Duodenal mucosa (tissue), 2 donors: Measurements from ENCODE around the gene CYP1A2.
A peak's percentile ranks its signal among the peaks of the same experiment; 100 is the strongest.

Experiments
- H3K27ac ChIP-seq: one replicate; pipeline ENCODE4 v1.7.0; 2013; ENCODE audit warnings: low read depth, low read length
- H3K27me3 ChIP-seq, 2 donors: one replicate each; pipeline ENCODE4 v1.7.0; 2013; ENCODE audit warnings: low read length in 2 of 2, control low read depth in 1 of 2; ENCODE audit not compliant: insufficient read depth in 2 of 2, control insufficient read depth in 1 of 2
- H3K36me3 ChIP-seq, 2 donors: one replicate each; pipeline ENCODE4 v1.7.0; 2013; ENCODE audit warnings: low read length in 2 of 2, control low read depth in 1 of 2; ENCODE audit not compliant: insufficient read depth in 2 of 2, control insufficient read depth in 1 of 2
- H3K4me1 ChIP-seq, 2 donors: one replicate each; pipeline ENCODE4 v1.7.0; 2013; ENCODE audit warnings: low read length in 2 of 2, control low read depth in 1 of 2; ENCODE audit not compliant: insufficient read depth in 2 of 2, control insufficient read depth in 1 of 2
- H3K4me3 ChIP-seq, 2 donors: one replicate each; pipeline ENCODE4 v1.7.0; 2013; ENCODE audit warnings: low read length in 2 of 2, low read depth in 1 of 2
- H3K9ac ChIP-seq, 2 donors: one replicate each; pipeline ENCODE4 v1.7.0; 2013; ENCODE audit warnings: low read length in 2 of 2, low read depth in 1 of 2
- H3K9me3 ChIP-seq, 2 donors: one replicate each; pipeline ENCODE4 v1.7.0; 2013; ENCODE audit warnings: low read length in 2 of 2, control low read depth in 1 of 2; ENCODE audit not compliant: control insufficient read depth in 1 of 2

CYP1A2 gene

DNA sequence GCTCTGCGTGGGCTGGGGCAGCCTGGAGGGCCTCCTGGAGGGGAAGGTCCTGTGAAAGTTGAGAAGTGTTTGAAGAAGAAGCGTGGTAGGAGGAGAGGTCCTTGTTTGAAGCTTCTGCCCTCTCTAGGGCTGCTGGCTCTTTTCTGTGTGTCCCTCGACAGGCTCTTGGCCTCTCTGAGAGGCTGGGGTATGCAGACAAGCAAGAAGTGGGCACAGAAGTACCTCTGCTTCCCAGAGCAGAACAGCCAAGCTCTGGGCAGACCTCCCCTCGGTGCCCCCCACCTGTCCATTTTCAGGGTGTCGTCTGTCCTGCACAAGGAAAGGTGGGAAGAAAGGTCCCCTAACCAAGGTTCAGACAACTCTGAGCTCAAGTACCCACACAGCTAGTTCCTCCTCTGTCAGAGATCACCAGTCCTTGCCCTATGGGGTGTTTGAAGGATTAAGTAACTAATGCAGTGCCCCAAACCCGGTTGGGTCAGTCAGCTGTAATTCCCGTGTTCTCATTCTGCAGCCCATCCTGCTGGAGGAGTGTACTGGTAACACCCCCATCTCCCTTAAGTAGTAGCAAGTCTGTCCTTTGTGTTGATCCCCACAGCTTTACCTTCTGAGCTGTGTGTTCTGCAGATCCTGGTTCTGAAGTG is 39.5 kb downstream of the CYP1A2 start:
- H3K9ac ChIP-seq, result peak overlapping the region; percentile 22 to 71
- no peaks in the 10 kb centered on the region for H3K9me3 ChIP-seq
- peaks cover 4 to 17% of the 10 kb centered on the region in 2 donors for H3K36me3 ChIP-seq
- peaks cover 95 to 99% of the 10 kb centered on the region in 2 donors for H3K4me1 ChIP-seq
- peak overlapping the region; percentile 45 for H3K27ac ChIP-seq
- no peaks in the 10 kb centered on the region for H3K27me3 ChIP-seq
- peak overlapping the region; percentile 57 to 67 for H3K4me3 ChIP-seq

GRCh38 chr15:74788683-74789151 is 40.1 kb downstream of the CYP1A2 start:
- H3K9me3 ChIP-seq, result no peaks in the 10 kb centered on the region
- no peaks in the 10 kb centered on the region for H3K27me3 ChIP-seq
- H3K4me3 ChIP-seq, result peak overlapping the region; percentile 57 to 67
- H3K36me3 ChIP-seq, result peaks cover 4 to 19% of the 10 kb centered on the region in 2 donors
- peak overlapping the region; percentile 45 for H3K27ac ChIP-seq
- H3K9ac ChIP-seq, result peak overlapping the region; percentile 40 to 71
- H3K4me1 ChIP-seq, result peaks cover 93 to 98% of the 10 kb centered on the region in 2 donors

GRCh38 chr15:74789171-74789631 is 40.6 kb downstream of the CYP1A2 start:
- Histone ChIP-seq H3K9me3 (no peaks in the 10 kb centered on the region), H3K27ac (peak overlapping the region; percentile 45), H3K4me1 (peaks cover 89 to 95% of the 10 kb centered on the region in 2 donors), H3K9ac (peak overlapping the region; percentile 40 to 71), H3K4me3 (peak overlapping the region; percentile 57 to 67), H3K36me3 (peaks cover 4 to 19% of the 10 kb centered on the region in 2 donors), H3K27me3 (no peaks in the 10 kb centered on the region)

- Histone ChIP-seq H3K4me3 (peak overlapping the region; percentile 57 to 67), H3K27ac (peak overlapping the region; percentile 45), H3K4me1 (peaks cover 85 to 95% of the 10 kb centered on the region in 2 donors), H3K9ac (peak overlapping the region; percentile 40 to 71), H3K27me3 (no peaks in the 10 kb centered on the region), H3K36me3 (peaks cover 4 to 19% of the 10 kb centered on the region in 2 donors), H3K9me3 (no peaks in the 10 kb centered on the region)
These were observed 41.1 kb downstream of the CYP1A2 start for GRCh38 chr15:74789741-74790079.

DNA sequence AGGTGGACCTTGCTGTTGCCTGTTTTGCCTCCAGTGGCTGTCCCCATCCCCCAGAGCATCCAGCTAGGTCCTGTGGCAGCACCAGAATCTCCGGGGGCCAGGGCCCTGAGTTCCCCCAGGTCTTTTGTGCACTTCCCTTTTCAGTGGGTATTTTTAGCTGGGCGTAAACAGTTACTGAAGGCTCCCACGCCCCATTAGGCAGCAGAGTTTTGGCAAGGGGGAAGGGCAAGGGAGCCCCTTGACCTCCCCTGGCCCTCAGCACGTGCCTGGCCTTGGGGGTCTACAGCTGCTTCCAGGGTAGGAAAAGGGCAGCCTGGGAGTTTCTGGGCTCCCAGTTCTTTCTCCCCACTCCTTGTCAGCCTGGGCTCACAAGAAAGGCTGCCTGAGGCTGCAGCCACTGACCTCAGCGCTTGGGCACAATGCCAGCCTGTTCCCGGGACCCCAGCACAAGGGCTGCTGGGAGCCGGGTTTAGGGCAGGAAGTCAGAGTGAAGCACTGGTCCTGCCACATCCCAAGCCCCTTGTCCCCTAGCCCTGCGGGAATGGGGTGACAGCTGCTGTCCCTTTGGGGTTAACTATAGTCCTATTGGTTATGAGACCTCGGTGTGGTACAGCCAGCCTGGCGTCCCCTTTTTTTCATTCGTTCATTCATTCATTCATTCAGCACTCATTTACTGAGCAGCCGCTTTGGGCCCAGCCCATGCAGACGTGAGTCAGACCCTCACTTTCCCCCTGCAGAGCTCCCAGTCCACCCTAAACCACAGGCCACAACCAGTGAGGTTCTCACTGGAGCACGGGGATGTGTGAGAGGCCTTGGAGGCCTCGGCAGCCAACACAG is 41.7 kb downstream of the CYP1A2 start:
- H3K36me3 ChIP-seq, result peaks cover 4 to 15% of the 10 kb centered on the region in 2 donors
- H3K4me1 ChIP-seq, result peaks cover 83 to 95% of the 10 kb centered on the region in 2 donors
- no peaks in the 10 kb centered on the region for H3K27me3 ChIP-seq
- H3K27ac ChIP-seq, result peak overlapping the region; percentile 45
- H3K9ac ChIP-seq, result peak overlapping the region; percentile 40 to 71
- no peaks in the 10 kb centered on the region for H3K9me3 ChIP-seq
- peak overlapping the region; percentile 57 to 67 for H3K4me3 ChIP-seq

DNA sequence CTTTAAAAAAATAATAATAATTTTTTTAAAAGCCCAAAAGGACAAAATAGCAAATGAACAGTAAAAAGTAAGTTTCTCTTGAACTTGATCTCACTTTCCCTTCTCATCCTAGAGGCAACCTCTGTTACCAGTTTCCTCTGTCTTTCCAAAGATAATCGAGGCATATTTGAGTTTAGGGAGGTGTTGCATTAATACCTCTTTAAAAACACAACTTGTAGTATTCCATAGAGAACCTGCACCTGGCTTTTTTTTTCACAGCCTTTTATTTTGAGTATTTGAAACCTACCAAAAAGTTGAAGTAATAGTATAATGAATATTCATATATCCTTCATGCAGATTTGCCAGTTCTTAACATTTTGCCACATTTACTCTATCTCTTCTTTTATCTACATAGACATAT is 42.4 kb downstream of the CYP1A2 start:
- Histone ChIP-seq H3K9ac (no peak overlapping the region), H3K4me1 (peaks cover 78 to 92% of the 10 kb centered on the region in 2 donors), H3K27ac (no peak overlapping the region), H3K4me3 (no peak overlapping the region), H3K36me3 (peaks cover 4 to 12% of the 10 kb centered on the region in 2 donors), H3K9me3 (no peaks in the 10 kb centered on the region), H3K27me3 (no peaks in the 10 kb centered on the region)

DNA sequence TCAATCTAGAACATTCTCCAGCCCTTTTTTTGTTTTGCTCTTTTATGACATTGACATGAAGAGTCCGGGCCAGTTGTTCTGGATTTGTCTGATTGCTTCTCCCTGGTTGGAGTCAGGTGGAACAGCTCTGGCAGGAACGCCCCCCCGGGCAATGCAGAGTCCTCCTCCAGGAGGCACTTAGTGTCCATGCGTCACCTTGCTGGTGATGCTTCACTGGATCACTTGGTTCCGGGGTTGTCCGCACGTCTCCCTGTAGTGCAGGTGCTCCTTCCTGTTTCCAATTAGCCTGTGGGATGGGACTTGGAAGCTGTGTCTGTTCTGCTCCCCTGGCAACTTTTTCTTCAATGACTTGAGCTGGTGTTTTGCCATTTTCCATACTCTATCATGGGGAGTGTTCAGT is 43.0 kb downstream of the CYP1A2 start:
- Histone ChIP-seq H3K4me3 (no peak overlapping the region), H3K9ac (no peak overlapping the region), H3K9me3 (no peaks in the 10 kb centered on the region), H3K27me3 (no peaks in the 10 kb centered on the region), H3K4me1 (peaks cover 72 to 85% of the 10 kb centered on the region in 2 donors), H3K36me3 (peaks cover under 1 to 10% of the 10 kb centered on the region in 2 donors), H3K27ac (no peak overlapping the region)

DNA sequence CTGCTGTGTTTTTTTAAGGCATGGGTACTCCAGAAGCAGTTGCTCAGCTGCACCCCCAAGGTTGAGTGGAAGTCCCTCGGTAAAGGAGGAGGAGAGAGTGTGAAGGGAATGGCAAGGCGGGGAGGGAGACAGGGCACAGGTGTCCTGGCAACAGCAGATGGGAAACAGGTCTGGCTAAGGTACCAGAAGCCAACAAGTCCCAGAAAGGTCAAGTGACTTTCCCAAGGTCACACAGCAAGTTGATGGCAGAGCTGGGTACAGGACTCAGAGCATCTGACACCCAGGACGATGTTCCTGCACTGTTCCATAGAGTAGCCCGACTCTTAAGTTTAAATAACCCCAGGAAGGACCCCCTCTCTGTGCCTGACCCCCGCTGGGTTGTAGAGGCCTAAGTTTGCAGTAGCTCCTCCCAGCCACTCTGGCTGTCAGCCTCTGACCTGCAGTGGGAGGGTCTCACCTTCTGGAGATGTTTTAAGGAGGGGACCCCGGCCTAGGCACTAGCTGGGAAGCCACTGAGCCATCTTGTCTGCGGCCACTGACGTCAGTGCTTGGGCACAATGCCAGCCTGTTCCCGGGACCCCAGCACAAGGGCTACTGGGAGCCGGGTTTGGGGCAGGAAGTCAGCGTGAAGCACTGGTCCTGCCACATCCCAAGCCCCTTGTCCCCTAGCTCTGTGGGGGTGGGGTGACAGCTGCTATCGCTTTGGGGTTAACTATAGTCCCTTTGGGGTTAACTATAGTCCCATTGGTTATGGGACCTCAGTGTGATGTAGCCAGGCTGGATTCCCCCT is 43.8 kb downstream of the CYP1A2 start:
- H3K9ac ChIP-seq, result peak overlapping the region in 1 of 2 donors; percentile 27

GRCh38 chr15:74793135-74794028 is 44.7 kb downstream of the CYP1A2 start:
- Histone ChIP-seq H3K9ac (no peak overlapping the region), H3K27me3 (no peaks in the 10 kb centered on the region), H3K9me3 (no peaks in the 10 kb centered on the region), H3K4me1 (peaks cover 64 to 78% of the 10 kb centered on the region in 2 donors), H3K4me3 (no peak overlapping the region), H3K36me3 (peaks cover 0 to 14% of the 10 kb centered on the region in 2 donors), H3K27ac (no peak overlapping the region)

More for the DNA sequence above, 43.8 kb downstream of the CYP1A2 start:
- Histone ChIP-seq H3K4me1 (peaks cover 64 to 78% of the 10 kb centered on the region in 2 donors), H3K4me3 (no peak overlapping the region), H3K9me3 (no peaks in the 10 kb centered on the region), H3K27ac (no peak overlapping the region), H3K36me3 (peaks cover 0 to 10% of the 10 kb centered on the region in 2 donors), H3K27me3 (no peaks in the 10 kb centered on the region)
